Measurements from ENCODE around the gene TSNAXIP1. TPM values are rescaled to one million over a fixed set of nuclear protein-coding genes. Genes with fewer than 3 reads are reported as not detected.

TSNAXIP1 gene
- total and polyA plus RNA-seq, 2 experiments from 2014 or later: 0.65 to 1.2 TPM

- DNase-seq: no peak
- Histone ChIP-seq H4K20me1 (ENCODE audit: insufficient read depth) (no peaks in the 10 kb centered on the region), H3K27ac (no peak overlapping the region), H3K4me1 (ENCODE audit: insufficient read depth) (peaks cover 6% of the 10 kb centered on the region), H3K79me2 (ENCODE audit: insufficient read depth) (peaks cover 13% of the 10 kb centered on the region), H3K27me3 (replicated peaks; ENCODE audit: insufficient read depth) (no peaks in the 10 kb centered on the region), H3K9me2 (ENCODE audit: insufficient read depth) (no peaks in the 10 kb centered on the region), H3K4me2 (ENCODE audit: unreplicated experiment) (no peak overlapping the region), H3K9ac (no peak overlapping the region), H3K4me3 (no peak overlapping the region), H3K36me3 (ENCODE audit: low read depth) (no peaks in the 10 kb centered on the region), H3F3A (ENCODE audit: insufficient read depth) (no peaks in the 10 kb centered on the region), H2AFZ (no peak overlapping the region), H3K9me3 (ENCODE audit: low read depth) (no peaks in the 10 kb centered on the region)
- in situ Hi-C loops (cut with MboI): no loop called here
- TF ChIP-seq EZH2 (IDR thresholded peaks at IDR 0.05; ENCODE audit: insufficient read depth, poor library complexity, severe bottlenecking) (no peak), EZH2phosphoT487 (IDR thresholded peaks at IDR 0.05; ENCODE audit: insufficient read depth, low read depth) (no peak)
- WGBS, 2 experiments (ENCODE audit: low coverage in 1 of 2, low lambda C conversion rate in 2 of 2, missing lambda C conversion rate in 2 of 2): 87 to 99% methylated on average over 2 of the region's 2 CpGs
Observed at GRCh38 chr16:67837811-67838210, 31.1 kb downstream of the TSNAXIP1 start.

- in situ Hi-C loops (cut with MboI): no loop called here
- H3F3A ChIP-seq (ENCODE audit: insufficient read depth): peaks cover 15% of the 10 kb centered on the region
Observed at GRCh38 chr16:67841198-67841815, 34.6 kb downstream of the TSNAXIP1 start.

GRCh38 chr16:67841816-67842508 lies 35.3 kb downstream of the TSNAXIP1 start, which contains the start of gene THAP11:
Gene THAP11 (plus strand): TSS chr16:67842320. CDS start chr16:67842555, 235 bp downstream.
- in situ Hi-C loops (cut with MboI): no loop called here
- H3K9me3 ChIP-seq (ENCODE audit: low read depth): no peaks in the 10 kb centered on the region
- no peaks in the 10 kb centered on the region for H4K20me1 ChIP-seq (ENCODE audit: insufficient read depth)
- peaks cover 35% of the 10 kb centered on the region for H3K79me2 ChIP-seq (ENCODE audit: insufficient read depth)
- TF ChIP-seq EZH2 (IDR thresholded peaks at IDR 0.05; ENCODE audit: insufficient read depth, poor library complexity, severe bottlenecking): no peak
- no peak for TF ChIP-seq EZH2phosphoT487 (IDR thresholded peaks at IDR 0.05; ENCODE audit: insufficient read depth, low read depth)
- H3K4me3 ChIP-seq: peak within 1 kb of the TSS; percentile 76
- peaks cover 37% of the 10 kb centered on the region for H3K4me1 ChIP-seq (ENCODE audit: insufficient read depth)
- H3K27me3 ChIP-seq (replicated peaks; ENCODE audit: insufficient read depth): no peaks in the 10 kb centered on the region
- 1% methylated on average over 46 to 61 of the region's 83 CpGs for WGBS, 2 experiments (ENCODE audit: low coverage in 1 of 2, low lambda C conversion rate in 2 of 2, missing lambda C conversion rate in 2 of 2)
- H3K9me2 ChIP-seq (ENCODE audit: insufficient read depth): no peaks in the 10 kb centered on the region
- peak within 1 kb of the TSS; percentile 91 for H3K27ac ChIP-seq
- no peaks in the 10 kb centered on the region for H3K36me3 ChIP-seq (ENCODE audit: low read depth)
- peak within 1 kb of the TSS; percentile 75 for H3K9ac ChIP-seq
- peak; percentile 99 for DNase-seq
- peak within 1 kb of the TSS; percentile 85 for H3K4me2 ChIP-seq (ENCODE audit: unreplicated experiment)
- H3F3A ChIP-seq (ENCODE audit: insufficient read depth): peaks cover 15% of the 10 kb centered on the region
- peak within 1 kb of the TSS; percentile 97 for H2AFZ ChIP-seq

More at GRCh38 chr16:67841198-67841815, 34.6 kb downstream of the TSNAXIP1 start:
- Histone ChIP-seq H4K20me1 (ENCODE audit: insufficient read depth) (no peaks in the 10 kb centered on the region), H3K9me2 (ENCODE audit: insufficient read depth) (no peaks in the 10 kb centered on the region), H3K79me2 (ENCODE audit: insufficient read depth) (peaks cover 34% of the 10 kb centered on the region), H3K9me3 (ENCODE audit: low read depth) (no peaks in the 10 kb centered on the region), H3K4me3 (peak overlapping the region; percentile 76), H3K27ac (peak overlapping the region; percentile 91), H3K4me2 (ENCODE audit: unreplicated experiment) (peak overlapping the region; percentile 83), H3K36me3 (ENCODE audit: low read depth) (no peaks in the 10 kb centered on the region), H2AFZ (peak overlapping the region; percentile 97), H3K4me1 (ENCODE audit: insufficient read depth) (peaks cover 37% of the 10 kb centered on the region), H3K9ac (peak overlapping the region; percentile 75), H3K27me3 (replicated peaks; ENCODE audit: insufficient read depth) (no peaks in the 10 kb centered on the region)
- WGBS, 2 experiments (ENCODE audit: low coverage in 1 of 2, low lambda C conversion rate in 2 of 2, missing lambda C conversion rate in 2 of 2): 32 to 34% methylated on average over 17 of the region's 17 CpGs
- DNase-seq: no peak
- no peak for TF ChIP-seq EZH2phosphoT487 (IDR thresholded peaks at IDR 0.05; ENCODE audit: insufficient read depth, low read depth)

- Histone ChIP-seq H3K9me2 (ENCODE audit: insufficient read depth) (no peaks in the 10 kb centered on the region), H4K20me1 (ENCODE audit: insufficient read depth) (no peaks in the 10 kb centered on the region), H3K4me3 (peak overlapping the region; percentile 76), H3K9ac (peak overlapping the region; percentile 75), H3K9me3 (ENCODE audit: low read depth) (no peaks in the 10 kb centered on the region), H3K27ac (peak overlapping the region; percentile 91), H3K4me1 (ENCODE audit: insufficient read depth) (peaks cover 37% of the 10 kb centered on the region), H3K79me2 (ENCODE audit: insufficient read depth) (peaks cover 42% of the 10 kb centered on the region), H2AFZ (peak overlapping the region; percentile 97), H3K27me3 (replicated peaks; ENCODE audit: insufficient read depth) (no peaks in the 10 kb centered on the region), H3F3A (ENCODE audit: insufficient read depth) (peaks cover 15% of the 10 kb centered on the region), H3K4me2 (ENCODE audit: unreplicated experiment) (peak overlapping the region; percentile 85), H3K36me3 (ENCODE audit: low read depth) (no peaks in the 10 kb centered on the region)
- in situ Hi-C loops (cut with MboI): no loop called here
- 1 to 2% methylated on average over 43 to 55 of the region's 67 CpGs for WGBS, 2 experiments (ENCODE audit: low coverage in 1 of 2, low lambda C conversion rate in 2 of 2, missing lambda C conversion rate in 2 of 2)
- peak; percentile 75 for DNase-seq
- TF ChIP-seq EZH2 (IDR thresholded peaks at IDR 0.05; ENCODE audit: insufficient read depth, poor library complexity, severe bottlenecking): no peak
- TF ChIP-seq EZH2phosphoT487 (IDR thresholded peaks at IDR 0.05; ENCODE audit: insufficient read depth, low read depth): no peak
Observed at GRCh38 chr16:67842509-67843342, 36.0 kb downstream of the TSNAXIP1 start.

Data from GM23248 (cell line).